NT2/D1 (cell line): Measurements from ENCODE around the gene BEST4.

Source experiments
- SUZ12 ChIP-seq: IDR thresholded peaks from 2 replicates; pipeline ENCODE4 v1.6.1; 2011; ENCODE audit not compliant: insufficient read length, insufficient read depth; ENCODE audit errors: extremely low read depth
- YY1 ChIP-seq: IDR thresholded peaks from 2 replicates; pipeline ENCODE4 v1.6.1; 2011; ENCODE audit not compliant: insufficient read length, insufficient read depth
- ZNF274 ChIP-seq: IDR thresholded peaks from 2 replicates; pipeline ENCODE4 v1.6.1; 2011; ENCODE audit warnings: mild to moderate bottlenecking, low read depth, low read length

DNA sequence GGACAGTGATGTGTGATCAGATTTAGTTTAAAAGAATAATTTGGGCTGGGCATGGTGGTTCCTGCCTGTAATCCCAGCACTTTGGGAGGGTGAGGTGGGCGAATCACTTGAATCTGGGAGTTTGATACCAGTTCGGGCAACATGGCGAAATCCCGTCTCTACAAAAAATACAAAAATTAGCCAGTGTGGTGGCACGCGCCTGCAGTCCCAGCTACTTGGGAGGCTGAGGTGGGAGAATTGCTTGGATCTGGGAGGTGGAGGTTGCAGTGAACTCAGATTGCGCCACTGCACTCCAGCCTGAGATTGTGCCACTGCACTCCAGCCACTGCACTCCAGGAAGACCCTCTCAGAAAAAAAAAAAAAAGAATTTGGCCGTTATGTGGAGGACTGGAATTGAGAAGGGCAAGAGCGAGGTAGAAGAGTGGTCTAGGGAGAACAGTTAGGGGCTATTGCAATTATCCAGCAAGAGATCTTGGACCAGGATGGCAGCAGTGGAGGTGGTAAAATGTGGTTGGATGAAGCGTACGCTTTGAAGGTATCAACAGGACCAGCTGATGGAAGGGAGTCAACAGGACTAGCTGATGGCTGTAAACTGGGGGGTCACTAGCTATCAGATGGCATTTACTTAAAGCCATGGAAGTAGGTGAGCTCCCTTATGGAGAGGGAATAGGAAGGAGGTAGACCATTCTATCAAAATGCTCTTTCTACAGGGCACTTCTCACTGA, 30.0 kb upstream of the BEST4 start:
- TF ChIP-seq SUZ12: no peak
- no peak for TF ChIP-seq YY1
- TF ChIP-seq ZNF274: no peak
